Measurements from ENCODE around the gene NUP188. TPM values are rescaled to one million over a fixed set of nuclear protein-coding genes. Genes with fewer than 3 reads are reported as not detected.

NUP188 gene
- total and polyA plus RNA-seq, 2 donors (not counting 1 experiment from before 2014, with no cell fraction given), result 28.8 to 31.4 TPM

- no peak for DNase-seq (ENCODE audit: low read depth in 2 of 2)
- H3K36me3 ChIP-seq (ENCODE audit: control insufficient read depth, insufficient read depth, low read length), result no peaks in the 10 kb centered on the region
- no peak for TF ChIP-seq CTCF (conservative IDR thresholded peaks at IDR 0.05 in 1 of 2, IDR thresholded peaks at IDR 0.05 in 1 of 2; ENCODE audit: low read depth in 1 of 2, low read length in 2 of 2)
- TF ChIP-seq EZH2 (IDR thresholded peaks at IDR 0.05; ENCODE audit: low read length, missing control alignments), result no peak
- H3K79me2 ChIP-seq (ENCODE audit: control insufficient read depth, insufficient read depth, low read length), result peaks cover 15% of the 10 kb centered on the region
- no peak overlapping the region for H3K9ac ChIP-seq (ENCODE audit: insufficient read depth, low read length)
- no peak overlapping the region for H3K27ac ChIP-seq (ENCODE audit: insufficient read depth, low read length)
- no peaks in the 10 kb centered on the region for H3K9me3 ChIP-seq (ENCODE audit: control insufficient read depth, insufficient read depth, low read depth, low read length)
- H4K20me1 ChIP-seq (ENCODE audit: control insufficient read depth, extremely low read depth, insufficient read depth, low read length), result no peaks in the 10 kb centered on the region
- H3K4me2 ChIP-seq (ENCODE audit: extremely low read depth, insufficient read depth, low read length), result peak overlapping the region; percentile 21
- H2AFZ ChIP-seq (ENCODE audit: low read length), result no peak overlapping the region
- peaks cover 11% of the 10 kb centered on the region for H3K4me1 ChIP-seq (ENCODE audit: control insufficient read depth, extremely low read depth, insufficient read depth, low read length)
- H3K27me3 ChIP-seq (ENCODE audit: control insufficient read depth, insufficient read depth, low read length), result no peaks in the 10 kb centered on the region
- no peak overlapping the region for H3K4me3 ChIP-seq (replicated peaks in 1 of 4; ENCODE audit: control extremely low read depth in 1 of 4, insufficient read depth in 1 of 4, low read depth in 3 of 4, low read length in 4 of 4)
Measured at GRCh38 chr9:129023908-129024233, 76.4 kb downstream of the NUP188 start.

- H3K27me3 ChIP-seq (ENCODE audit: control insufficient read depth, insufficient read depth, low read length), result no peaks in the 10 kb centered on the region
- TF ChIP-seq EZH2 (IDR thresholded peaks at IDR 0.05; ENCODE audit: low read length, missing control alignments) (no peak), CTCF (conservative IDR thresholded peaks at IDR 0.05 in 1 of 2, IDR thresholded peaks at IDR 0.05 in 1 of 2; ENCODE audit: low read depth in 1 of 2, low read length in 2 of 2) (no peak)
- no peak overlapping the region for H3K27ac ChIP-seq (ENCODE audit: insufficient read depth, low read length)
- peaks cover 11% of the 10 kb centered on the region for H3K4me1 ChIP-seq (ENCODE audit: control insufficient read depth, extremely low read depth, insufficient read depth, low read length)
- no peaks in the 10 kb centered on the region for H3K9me3 ChIP-seq (ENCODE audit: control insufficient read depth, insufficient read depth, low read depth, low read length)
- H3K79me2 ChIP-seq (ENCODE audit: control insufficient read depth, insufficient read depth, low read length), result peaks cover 15% of the 10 kb centered on the region
- H2AFZ ChIP-seq (ENCODE audit: low read length), result no peak overlapping the region
- H3K9ac ChIP-seq (ENCODE audit: insufficient read depth, low read length), result peak overlapping the region; percentile 8
- peak overlapping the region; percentile 66 to 78 (median 72) for H3K4me3 ChIP-seq (replicated peaks in 1 of 4; ENCODE audit: control extremely low read depth in 1 of 4, insufficient read depth in 1 of 4, low read depth in 3 of 4, low read length in 4 of 4)
- peak; percentile 20 to 34 for DNase-seq (ENCODE audit: low read depth in 2 of 2)
- no peaks in the 10 kb centered on the region for H4K20me1 ChIP-seq (ENCODE audit: control insufficient read depth, extremely low read depth, insufficient read depth, low read length)
- H3K4me2 ChIP-seq (ENCODE audit: extremely low read depth, insufficient read depth, low read length), result peak overlapping the region; percentile 92
- H3K36me3 ChIP-seq (ENCODE audit: control insufficient read depth, insufficient read depth, low read length), result no peaks in the 10 kb centered on the region
Measured at GRCh38 chr9:129026442-129027223, 79.1 kb downstream of the NUP188 start.

- Histone ChIP-seq H3K27me3 (ENCODE audit: control insufficient read depth, insufficient read depth, low read length) (no peaks in the 10 kb centered on the region), H4K20me1 (ENCODE audit: control insufficient read depth, extremely low read depth, insufficient read depth, low read length) (no peaks in the 10 kb centered on the region), H3K9ac (ENCODE audit: insufficient read depth, low read length) (peak overlapping the region; percentile 57), H3K4me3 (replicated peaks in 1 of 4; ENCODE audit: control extremely low read depth in 1 of 4, insufficient read depth in 1 of 4, low read depth in 3 of 4, low read length in 4 of 4) (peak overlapping the region; percentile 66 to 78 (median 72)), H3K36me3 (ENCODE audit: control insufficient read depth, insufficient read depth, low read length) (no peaks in the 10 kb centered on the region), H3K9me3 (ENCODE audit: control insufficient read depth, insufficient read depth, low read depth, low read length) (no peaks in the 10 kb centered on the region), H3K4me1 (ENCODE audit: control insufficient read depth, extremely low read depth, insufficient read depth, low read length) (peaks cover 11% of the 10 kb centered on the region), H3K27ac (ENCODE audit: insufficient read depth, low read length) (no peak overlapping the region), H3K79me2 (ENCODE audit: control insufficient read depth, insufficient read depth, low read length) (peaks cover 15% of the 10 kb centered on the region), H3K4me2 (ENCODE audit: extremely low read depth, insufficient read depth, low read length) (peak overlapping the region; percentile 92), H2AFZ (ENCODE audit: low read length) (peak overlapping the region; percentile 47)
- TF ChIP-seq EZH2 (IDR thresholded peaks at IDR 0.05; ENCODE audit: low read length, missing control alignments), result no peak
- no peak for TF ChIP-seq CTCF (conservative IDR thresholded peaks at IDR 0.05 in 1 of 2, IDR thresholded peaks at IDR 0.05 in 1 of 2; ENCODE audit: low read depth in 1 of 2, low read length in 2 of 2)
- DNase-seq (ENCODE audit: low read depth in 2 of 2), result no peak
Measured at GRCh38 chr9:129027224-129027684, 79.8 kb downstream of the NUP188 start.
